Measurements from ENCODE around the gene CCDC112.

- TF ChIP-seq CTCF (IDR thresholded peaks at IDR 0.05): no peak
- no peak for TF ChIP-seq POLR2A (IDR thresholded peaks at IDR 0.05)
Observed at GRCh38 chr5:115330830-115331229, 34.4 kb upstream of the CCDC112 start.

Measured in esophagus squamous epithelium (tissue), 4 donors.